ENCODE measurements around the gene ZNF532. TPM values are rescaled to one million over a fixed set of nuclear protein-coding genes. Genes with fewer than 3 reads are reported as not detected.
"Not testable (repeated sequence)": the region's sequence is repeated elsewhere in the genome, so short reads cannot be mapped to it uniquely, and the experiment has no call there.

The ZNF532 gene
- polyA plus RNA-seq (2013, experiment 1 of 2; ENCODE audit: insufficient read length): 65.1 TPM
- 61.0 TPM for polyA plus RNA-seq (2013, experiment 2 of 2; ENCODE audit: insufficient read length)

- peak; percentile 83 for DNase-seq
Measured at GRCh38 chr18:58864146-58865032, at the start of gene ZNF532. ZNF532 (plus strand) TSS chr18:58864877. CDS start in a region left out here.

- DNase-seq: no peak
Measured at GRCh38 chr18:58819051-58819450, 45.6 kb upstream of the ZNF532 start.

GRCh38 chr18:58820251-58820650 is 44.4 kb upstream of the ZNF532 start:
- DNase-seq: no peak

GRCh38 chr18:58822944-58823343 is 41.7 kb upstream of the ZNF532 start:
- no peak for DNase-seq

- DNase-seq: no peak
Measured at GRCh38 chr18:58823412-58823811, 41.3 kb upstream of the ZNF532 start.

GRCh38 chr18:58826926-58827325 is 37.8 kb upstream of the ZNF532 start:
- not testable (repeated sequence) for DNase-seq

GRCh38 chr18:58827428-58827827 is 37.2 kb upstream of the ZNF532 start:
- DNase-seq: no peak

GRCh38 chr18:58827886-58828285 is 36.8 kb upstream of the ZNF532 start:
- no peak for DNase-seq

GRCh38 chr18:58828399-58829121 is 36.1 kb upstream of the ZNF532 start:
- no peak for DNase-seq

- DNase-seq: no peak
Measured at GRCh38 chr18:58829263-58829662, 35.4 kb upstream of the ZNF532 start.

- DNase-seq: not testable (repeated sequence)
Measured at GRCh38 chr18:58829886-58830285, 34.8 kb upstream of the ZNF532 start.

- peak; percentile 60 for DNase-seq
Measured at GRCh38 chr18:58831606-58832005, 33.1 kb upstream of the ZNF532 start.

GRCh38 chr18:58838165-58838860 is 26.4 kb upstream of the ZNF532 start:
- DNase-seq: no peak

GRCh38 chr18:58838946-58839345 is 25.7 kb upstream of the ZNF532 start:
- no peak for DNase-seq

- no peak for DNase-seq
Measured at GRCh38 chr18:58842978-58843687, 21.5 kb upstream of the ZNF532 start.

GRCh38 chr18:58843688-58844035 is 21.0 kb upstream of the ZNF532 start:
- no peak for DNase-seq

GRCh38 chr18:58844871-58845270 is 19.8 kb upstream of the ZNF532 start:
- no peak for DNase-seq

- DNase-seq: no peak
Measured at GRCh38 chr18:58845928-58846724, 18.6 kb upstream of the ZNF532 start.

GRCh38 chr18:58847383-58848071 is 17.1 kb upstream of the ZNF532 start:
- DNase-seq: no peak

GRCh38 chr18:58848685-58849084 is 16.0 kb upstream of the ZNF532 start:
- DNase-seq: peak; percentile 56
